Stimulated activated naive CD8-positive, alpha-beta T cell treated with anti-CD3 and anti-CD28 coated beads, Interleukin-15, amount 100 ng/mL, for 72 hours (primary cell): ENCODE data around the gene TCTA.
"Not testable (repeated sequence)": the region's sequence is repeated elsewhere in the genome, so short reads cannot be mapped to it uniquely, and the experiment has no call there.

ENCODE experiments used
- ATAC-seq: fragments of 150-1000 bp; cut with Tn5 transposase; 2 replicates; pipeline ENCODE4 v1.10.0; 2021; ENCODE audit warnings: mild to moderate bottlenecking, moderate library complexity
- DNase-seq, 2 donors: peaks; one replicate each; pipeline ENCODE4 v3.0.0; 2021 to 2022
- H3K27ac Mint-ChIP-seq, 2 donors: one replicate each; pipeline ENCODE4 v1.8.0; 2022; ENCODE audit warnings: mild to moderate bottlenecking in 2 of 2, mixed read lengths in 2 of 2, moderate library complexity in 2 of 2
- H3K27me3 Mint-ChIP-seq: one replicate; pipeline ENCODE4 v1.8.0; 2022; ENCODE audit warnings: mixed read lengths
- H3K4me1 Mint-ChIP-seq: one replicate; pipeline ENCODE4 v1.8.0; 2022; ENCODE audit warnings: mild to moderate bottlenecking, mixed read lengths
- H3K4me3 Mint-ChIP-seq, 2 donors: one replicate each; pipeline ENCODE4 v1.8.0; 2022; ENCODE audit warnings: mild to moderate bottlenecking in 2 of 2, mixed read lengths in 2 of 2, moderate library complexity in 1 of 2
- H3K9me3 Mint-ChIP-seq, 2 donors: one replicate each; pipeline ENCODE4 v1.8.0; 2022; ENCODE audit warnings: mixed read lengths in 2 of 2

The TCTA gene

GRCh38 chr3:49401766-49402165 is 10.5 kb upstream of the TCTA start:
- H3K4me1 Mint-ChIP-seq, result peaks cover 63% of the 10 kb centered on the region
- no peak for ATAC-seq
- H3K27ac Mint-ChIP-seq, result no peak overlapping the region
- H3K4me3 Mint-ChIP-seq, result no peak overlapping the region
- H3K9me3 Mint-ChIP-seq, result no peaks in the 10 kb centered on the region
- DNase-seq, result no peak
- H3K27me3 Mint-ChIP-seq, result no peaks in the 10 kb centered on the region

DNA sequence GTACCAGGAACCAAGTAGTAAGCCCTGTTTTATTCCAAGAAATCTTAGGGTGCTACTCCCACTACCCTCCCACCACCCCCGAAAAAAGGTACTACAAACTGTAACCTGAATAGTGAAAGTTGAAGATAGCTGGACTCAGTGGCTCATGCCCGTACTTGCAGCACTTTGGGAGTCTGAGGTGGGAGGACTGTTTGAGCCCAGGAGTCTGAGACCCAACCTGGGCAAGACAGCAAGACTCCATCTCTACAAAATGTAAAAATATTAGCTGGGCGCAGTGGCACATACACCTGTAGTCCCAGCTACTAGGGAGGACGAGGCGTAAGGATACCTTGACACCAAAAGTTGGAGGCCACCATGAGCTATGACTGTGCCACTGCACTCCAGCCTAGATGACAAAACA is 8.3 kb upstream of the TCTA start:
- no peak for ATAC-seq
- no peak overlapping the region for H3K4me3 Mint-ChIP-seq

GRCh38 chr3:49405570-49405969 is 6.7 kb upstream of the TCTA start:
- peak overlapping the region; percentile 34 to 88 for H3K27ac Mint-ChIP-seq
- ATAC-seq, DNase-seq, H3K9me3 Mint-ChIP-seq, H3K27me3 Mint-ChIP-seq, H3K4me3 Mint-ChIP-seq: not testable (repeated sequence)
- H3K4me1 Mint-ChIP-seq, result peaks cover 66% of the 10 kb centered on the region

More for the DNA sequence above, 8.3 kb upstream of the TCTA start:
- Mint-ChIP-seq H3K27me3 (no peaks in the 10 kb centered on the region), H3K27ac (no peak overlapping the region), H3K4me1 (peaks cover 68% of the 10 kb centered on the region), H3K9me3 (no peaks in the 10 kb centered on the region)
- DNase-seq, result no peak

GRCh38 chr3:49406571-49407565 is 5.4 kb upstream of the TCTA start:
- H3K27ac Mint-ChIP-seq, result peak overlapping the region in 1 of 2 donors; percentile 74
- no peaks in the 10 kb centered on the region for H3K27me3 Mint-ChIP-seq
- DNase-seq, result no peak
- H3K4me1 Mint-ChIP-seq, result peaks cover 53% of the 10 kb centered on the region
- peak overlapping the region in 1 of 2 donors; percentile 26 for H3K4me3 Mint-ChIP-seq
- ATAC-seq, result no peak
- no peaks in the 10 kb centered on the region for H3K9me3 Mint-ChIP-seq

DNA sequence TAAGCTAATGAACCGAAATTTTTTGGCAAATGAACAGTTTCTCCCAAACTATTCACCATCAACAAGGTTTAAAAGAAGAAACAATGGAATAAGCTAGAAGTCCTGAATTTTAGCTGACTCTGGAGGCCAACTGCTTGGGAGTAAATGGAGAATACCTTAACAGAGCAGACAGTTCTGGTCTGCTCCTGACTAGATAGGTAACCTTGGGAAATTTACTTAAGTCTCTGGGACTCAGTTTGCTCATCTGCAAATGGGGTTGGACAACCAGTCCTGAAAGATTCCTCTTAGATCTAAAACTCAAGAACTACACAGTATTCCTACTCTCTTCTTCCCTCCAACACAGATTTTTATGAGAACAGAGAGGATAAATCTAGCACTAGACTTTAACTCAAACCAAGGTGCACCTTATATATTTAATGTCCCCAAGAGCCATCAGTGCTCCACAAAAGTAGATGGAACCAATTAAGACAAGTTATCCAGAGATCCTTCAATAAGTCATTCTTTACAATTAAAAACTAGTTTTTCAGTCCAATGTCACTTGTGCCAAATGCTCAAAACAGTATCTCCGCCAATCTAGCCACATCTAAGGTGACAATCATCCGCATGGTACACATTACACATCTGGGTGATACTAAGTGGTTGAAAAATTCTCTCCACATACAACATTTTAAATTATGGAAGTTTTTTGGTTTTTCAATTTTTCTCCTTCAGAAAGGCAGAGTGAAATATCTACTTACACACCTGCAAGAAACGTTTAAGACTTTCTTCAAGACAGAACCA is 2.0 kb upstream of the TCTA start:
- H3K27me3 Mint-ChIP-seq, result no peaks in the 10 kb centered on the region
- H3K4me3 Mint-ChIP-seq, result peak overlapping the region; percentile 85 to 88
- no peaks in the 10 kb centered on the region for H3K9me3 Mint-ChIP-seq
- H3K4me1 Mint-ChIP-seq, result peaks cover 75% of the 10 kb centered on the region
- ATAC-seq (no peak), DNase-seq (no peak)
- H3K27ac Mint-ChIP-seq, result peak overlapping the region; percentile 95 to 97

GRCh38 chr3:49410846-49411534 is 1.2 kb upstream of the TCTA start:
- Mint-ChIP-seq H3K4me3 (peak overlapping the region; percentile 85 to 88), H3K27me3 (no peaks in the 10 kb centered on the region), H3K27ac (peak overlapping the region; percentile 95 to 97), H3K4me1 (peaks cover 75% of the 10 kb centered on the region), H3K9me3 (no peaks in the 10 kb centered on the region)
- DNase-seq (no peak), ATAC-seq (no peak)

- DNase-seq (peak in 1 of 2 donors; percentile 65), ATAC-seq (peak; percentile 29)
- H3K4me1 Mint-ChIP-seq, result peaks cover 75% of the 10 kb centered on the region
- H3K27ac Mint-ChIP-seq, result peak overlapping the region; percentile 97
- no peaks in the 10 kb centered on the region for H3K27me3 Mint-ChIP-seq
- no peaks in the 10 kb centered on the region for H3K9me3 Mint-ChIP-seq
- H3K4me3 Mint-ChIP-seq, result peak overlapping the region; percentile 88 to 94
Measured at GRCh38 chr3:49411535-49411967, 672 bp upstream of the TCTA start.

DNA sequence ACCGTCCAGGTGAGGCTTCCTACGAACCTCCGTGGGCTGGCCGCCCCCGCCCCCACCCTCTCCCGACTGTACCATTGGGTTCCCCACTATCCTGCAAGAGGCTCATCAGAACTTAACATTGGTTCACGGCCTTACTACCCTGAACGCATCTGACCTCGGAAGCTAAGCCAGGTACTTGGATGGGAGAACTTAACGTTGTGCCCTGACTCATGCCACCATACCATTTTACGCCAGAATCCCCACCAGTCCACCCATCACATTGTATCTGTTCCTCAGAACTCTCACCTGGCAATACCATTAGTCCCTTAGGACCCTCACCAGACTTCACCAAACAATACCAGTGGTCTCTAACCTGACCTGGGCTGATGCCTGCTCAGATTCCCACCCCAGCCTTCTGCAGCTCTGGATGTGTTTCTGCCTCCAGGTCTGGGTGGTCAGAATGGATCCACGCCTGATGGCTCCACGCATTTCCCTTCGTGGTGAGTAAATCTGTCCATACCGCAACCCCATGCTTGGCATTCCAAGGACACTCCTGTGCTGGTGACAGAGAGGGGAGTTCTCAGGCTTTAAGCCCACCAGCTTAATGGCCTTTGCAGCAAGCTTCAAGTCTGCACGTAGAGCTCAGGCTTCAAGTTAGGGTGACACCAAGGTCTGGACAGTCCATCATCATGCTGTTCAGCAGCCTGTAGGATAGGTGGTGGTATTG is 562 bp downstream of the TCTA start:
- peak overlapping the region; percentile 96 to 97 for H3K27ac Mint-ChIP-seq
- DNase-seq, result no peak

DNA sequence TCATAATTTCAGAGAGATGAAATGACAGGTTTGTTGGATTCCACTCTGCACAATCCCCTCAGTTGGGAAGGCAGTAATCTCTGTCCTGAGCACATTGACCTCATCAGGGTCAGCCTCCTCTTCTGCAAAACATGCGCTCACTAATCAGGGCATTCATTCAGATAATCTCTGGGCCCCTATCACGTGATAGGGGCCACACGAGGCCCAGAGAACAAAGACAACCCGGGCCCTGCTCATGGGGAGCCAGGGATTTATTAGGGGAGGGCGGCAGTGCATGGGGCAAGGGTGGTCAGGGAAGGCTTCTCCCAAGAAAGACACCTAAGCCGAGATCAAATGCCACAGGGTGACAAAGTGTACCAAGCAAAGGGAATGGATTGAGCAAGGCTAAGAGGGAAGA is 1.1 kb downstream of the TCTA start:
- Mint-ChIP-seq H3K27me3 (no peaks in the 10 kb centered on the region), H3K4me3 (peak overlapping the region; percentile 88 to 94), H3K9me3 (no peaks in the 10 kb centered on the region), H3K27ac (peak overlapping the region; percentile 86 to 96), H3K4me1 (peaks cover 77% of the 10 kb centered on the region)
- DNase-seq (no peak), ATAC-seq (no peak)

More for the DNA sequence above, 562 bp downstream of the TCTA start:
- no peaks in the 10 kb centered on the region for H3K27me3 Mint-ChIP-seq
- no peaks in the 10 kb centered on the region for H3K9me3 Mint-ChIP-seq
- H3K4me3 Mint-ChIP-seq, result peak overlapping the region; percentile 88 to 94
- H3K4me1 Mint-ChIP-seq, result peaks cover 75% of the 10 kb centered on the region
- no peak for ATAC-seq

DNA sequence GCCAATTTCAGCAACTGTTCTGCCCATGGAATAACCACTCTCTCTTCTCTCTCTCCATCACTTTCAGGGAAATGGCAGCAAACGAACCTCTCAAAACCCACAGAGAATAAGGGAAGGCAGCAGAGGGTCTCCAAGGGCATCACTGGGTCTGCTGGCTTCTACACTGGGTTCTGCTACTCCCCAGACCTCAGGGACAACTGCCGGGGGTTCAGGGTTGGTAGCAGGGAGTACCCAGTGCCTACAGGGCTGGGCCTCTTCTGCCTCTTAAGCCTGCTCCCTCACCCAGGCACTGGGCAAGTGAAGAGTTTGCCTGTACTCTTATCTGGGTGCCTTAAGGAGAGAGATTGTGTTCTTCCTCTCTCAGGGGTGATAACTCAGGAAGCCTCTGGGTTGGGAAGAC is 2.5 kb downstream of the TCTA start:
- peaks cover 76% of the 10 kb centered on the region for H3K4me1 Mint-ChIP-seq
- no peaks in the 10 kb centered on the region for H3K9me3 Mint-ChIP-seq
- no peak for ATAC-seq
- H3K27ac Mint-ChIP-seq, result peak overlapping the region in 1 of 2 donors; percentile 83
- H3K27me3 Mint-ChIP-seq, result no peaks in the 10 kb centered on the region
- no peak for DNase-seq
- peak overlapping the region in 1 of 2 donors; percentile 21 for H3K4me3 Mint-ChIP-seq

GRCh38 chr3:49415931-49416601 is 3.8 kb downstream of the TCTA start:
- Mint-ChIP-seq H3K4me3 (peak overlapping the region; percentile 64 to 73), H3K4me1 (peaks cover 82% of the 10 kb centered on the region), H3K27me3 (no peaks in the 10 kb centered on the region), H3K27ac (peak overlapping the region; percentile 90 to 96), H3K9me3 (no peaks in the 10 kb centered on the region)
- DNase-seq (peak; percentile 82 to 90), ATAC-seq (peak; percentile 72)

GRCh38 chr3:49416867-49417266 is 4.6 kb downstream of the TCTA start:
- no peak for ATAC-seq
- Mint-ChIP-seq H3K27ac (peak overlapping the region; percentile 90 to 96), H3K9me3 (no peaks in the 10 kb centered on the region), H3K4me3 (peak overlapping the region; percentile 64 to 73), H3K27me3 (no peaks in the 10 kb centered on the region), H3K4me1 (peaks cover 90% of the 10 kb centered on the region)
- no peak for DNase-seq

DNA sequence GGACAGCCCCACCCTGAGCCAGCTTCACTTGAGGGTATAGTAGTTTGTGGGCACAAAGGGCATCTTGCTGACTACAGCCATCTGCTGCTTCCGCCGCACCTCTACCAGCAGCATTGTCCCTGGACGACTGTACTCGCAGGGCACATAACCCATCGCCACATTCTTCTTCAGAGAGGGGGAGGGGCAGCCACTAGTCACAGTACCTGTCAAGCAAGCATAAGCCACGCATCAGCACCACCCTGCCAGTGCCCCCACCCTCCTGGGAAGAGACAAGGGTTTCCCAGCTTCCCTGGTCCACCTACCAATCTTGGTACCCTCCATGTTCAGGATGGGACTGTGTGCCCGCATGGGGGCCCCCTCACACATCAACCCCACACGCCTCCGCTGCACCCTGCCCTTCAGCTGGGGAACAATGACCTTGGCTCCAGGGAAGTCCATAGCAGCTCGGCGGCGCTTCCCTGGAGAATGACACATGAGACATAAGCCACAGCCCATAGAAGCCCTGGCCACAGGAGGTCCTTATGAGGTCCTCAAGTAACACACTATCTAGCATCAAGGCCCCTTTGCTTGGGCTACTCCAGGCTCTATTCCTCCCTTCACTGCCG is 5.4 kb downstream of the TCTA start:
- peak overlapping the region in 1 of 2 donors; percentile 39 for H3K4me3 Mint-ChIP-seq
- no peaks in the 10 kb centered on the region for H3K9me3 Mint-ChIP-seq
- peaks cover 96% of the 10 kb centered on the region for H3K4me1 Mint-ChIP-seq
- DNase-seq, result no peak
- ATAC-seq, result no peak
- peak overlapping the region in 1 of 2 donors; percentile 31 for H3K27ac Mint-ChIP-seq
- H3K27me3 Mint-ChIP-seq, result no peaks in the 10 kb centered on the region

GRCh38 chr3:49421890-49422378 is 9.7 kb downstream of the TCTA start:
- peak overlapping the region in 1 of 2 donors; percentile 68 for H3K4me3 Mint-ChIP-seq
- H3K9me3 Mint-ChIP-seq, result no peaks in the 10 kb centered on the region
- peaks cover 71% of the 10 kb centered on the region for H3K4me1 Mint-ChIP-seq
- no peak overlapping the region for H3K27ac Mint-ChIP-seq
- DNase-seq (no peak), ATAC-seq (no peak)
- H3K27me3 Mint-ChIP-seq, result no peaks in the 10 kb centered on the region
